CD4-positive, alpha-beta T cell treated with Interleukin-4 for 1 hour (primary cell): ENCODE measurements around the gene CNOT10.
"Not testable (repeated sequence)": the region's sequence is repeated elsewhere in the genome, so short reads cannot be mapped to it uniquely, and the experiment has no call there.

Experiments
- DNase-seq, 2 donors: peaks; one replicate each; pipeline ENCODE4 v3.0.0-alpha.2; 2020 to 2022

Gene CNOT10

DNA sequence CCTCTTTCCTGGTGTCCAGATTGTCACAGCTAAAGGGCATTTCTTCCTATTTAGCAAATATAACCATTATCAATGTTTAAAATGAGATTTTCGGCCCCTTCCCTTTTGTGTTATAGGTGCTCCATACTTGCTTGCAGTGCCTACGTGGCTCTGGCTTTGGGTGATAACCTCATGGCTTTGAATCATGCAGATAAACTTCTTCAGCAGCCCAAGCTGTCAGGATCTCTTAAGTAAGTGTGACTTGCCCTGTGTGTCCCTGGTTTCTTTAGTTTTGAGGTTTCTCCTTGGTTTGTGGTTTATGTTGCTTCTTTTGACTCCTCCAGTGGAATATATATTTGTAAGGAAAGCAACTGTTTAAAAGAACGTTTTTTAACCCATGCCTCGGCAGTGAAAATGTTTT lies 74.4 kb downstream of the CNOT10 start:
- DNase-seq = no peak

GRCh38 chr3:32764481-32764880 lies 79.5 kb downstream of the CNOT10 start:
- no peak for DNase-seq

DNA sequence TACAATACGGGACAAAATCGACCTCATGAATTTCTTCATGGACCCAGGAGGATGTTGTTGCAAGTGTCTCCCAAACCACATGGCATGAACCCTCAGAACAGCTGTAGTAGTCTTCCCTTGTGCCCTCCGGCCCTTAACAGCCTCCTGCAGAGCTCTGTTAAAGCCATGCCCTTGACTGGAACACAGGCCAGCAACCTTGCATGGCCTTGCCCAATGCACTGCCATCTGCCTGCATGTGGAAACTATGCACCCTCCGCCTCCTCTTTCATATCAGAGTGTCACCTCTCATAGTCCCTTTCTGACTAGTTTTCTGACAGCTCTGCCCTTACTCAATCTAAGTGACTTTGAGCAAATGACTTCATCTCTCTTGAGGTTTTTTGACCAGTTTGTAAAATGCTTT lies 93.4 kb downstream of the CNOT10 start:
- DNase-seq = no peak

DNA sequence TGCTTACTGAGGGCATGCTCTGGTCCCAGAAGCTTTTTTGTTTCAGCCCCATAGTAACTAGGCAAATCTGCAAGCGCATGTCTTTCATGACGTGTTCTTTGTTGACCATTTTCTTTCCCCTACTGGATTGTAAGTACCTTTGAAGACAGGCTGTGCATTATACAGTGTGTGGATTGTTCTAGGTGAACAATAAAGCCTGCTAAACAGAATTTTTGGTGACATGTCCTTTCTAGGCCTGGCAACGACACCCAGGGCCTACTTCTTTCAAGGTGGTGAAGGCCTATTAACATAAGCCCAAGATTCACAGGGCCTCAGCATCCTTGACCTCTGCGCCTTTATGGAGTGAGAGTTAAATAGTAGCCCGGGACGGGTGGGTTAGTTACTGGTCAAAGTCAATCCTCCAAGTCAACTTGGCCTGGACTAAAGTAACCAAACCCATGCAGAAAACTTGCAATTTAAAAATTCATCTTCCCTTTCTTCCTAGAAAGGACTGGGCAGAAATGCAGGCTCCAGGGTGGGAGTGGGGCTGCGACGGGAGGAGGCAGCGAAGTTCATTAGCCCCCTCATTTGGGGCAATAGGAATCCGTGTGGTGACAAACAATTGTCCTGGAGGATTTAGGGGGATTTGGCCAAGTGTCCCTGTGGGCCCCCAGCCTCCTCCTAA lies 95.2 kb downstream of the CNOT10 start:
- no peak for DNase-seq

GRCh38 chr3:32780735-32781210 lies 95.8 kb downstream of the CNOT10 start:
- no peak for DNase-seq

GRCh38 chr3:32781211-32781968 lies 96.4 kb downstream of the CNOT10 start:
- peak; percentile 51 to 58 for DNase-seq

- DNase-seq = not testable (repeated sequence)
Observed at GRCh38 chr3:32781969-32782270, 96.9 kb downstream of the CNOT10 start.

- DNase-seq = no peak
Observed at GRCh38 chr3:32782407-32782806, 97.4 kb downstream of the CNOT10 start.

GRCh38 chr3:32791833-32792232 lies 106.8 kb downstream of the CNOT10 start:
- DNase-seq = no peak

- DNase-seq = no peak
Observed at GRCh38 chr3:32794487-32795308, 109.7 kb downstream of the CNOT10 start.

DNA sequence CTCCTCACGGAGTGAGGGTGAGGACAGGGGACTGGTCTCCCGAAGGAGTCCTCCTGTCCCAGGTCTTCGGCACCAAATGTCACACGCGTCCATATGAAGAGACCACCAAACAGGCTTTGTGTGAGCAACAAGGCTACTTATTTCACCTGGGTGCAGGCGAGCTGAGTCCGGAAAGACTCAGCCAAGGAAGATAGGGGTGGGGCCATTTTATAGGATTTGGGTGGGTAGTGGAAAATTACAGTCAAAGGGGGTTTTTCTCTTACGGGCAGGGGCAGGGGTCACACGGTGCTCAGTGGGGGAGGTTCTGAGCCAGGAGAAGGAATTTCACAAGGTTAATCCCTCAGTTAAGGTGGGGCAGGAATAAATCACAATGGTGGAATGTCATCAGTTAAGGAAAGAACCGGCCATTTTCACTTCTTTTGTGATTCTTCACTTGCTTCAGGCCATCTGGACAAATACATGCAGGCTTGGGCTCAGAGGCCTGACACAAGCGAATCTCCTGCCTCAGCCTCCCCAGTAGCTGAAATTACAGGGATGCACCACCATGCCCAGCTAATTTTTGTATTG lies 111.5 kb downstream of the CNOT10 start:
- not testable (repeated sequence) for DNase-seq

GRCh38 chr3:32797776-32798175 lies 112.8 kb downstream of the CNOT10 start:
- no peak for DNase-seq

DNA sequence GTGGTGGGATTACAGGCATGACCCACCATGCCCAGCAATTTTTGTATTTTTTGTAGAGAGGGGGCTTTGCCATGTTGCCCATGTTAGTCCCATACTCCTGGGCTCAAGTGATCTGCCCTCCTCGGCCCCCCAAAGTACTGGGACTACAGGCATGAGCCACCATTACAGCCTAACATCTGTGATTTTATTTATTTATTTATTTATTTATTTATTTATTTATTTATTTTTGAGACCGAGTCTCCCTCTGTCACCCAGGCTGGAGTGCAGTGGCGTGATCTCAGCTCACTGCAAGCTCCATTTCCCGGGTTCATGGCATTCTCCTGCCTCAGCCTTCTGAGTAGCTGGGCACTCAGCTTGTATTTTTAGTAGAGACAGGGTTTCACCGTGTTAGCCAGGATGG lies 116.5 kb downstream of the CNOT10 start:
- DNase-seq = not testable (repeated sequence)

DNA sequence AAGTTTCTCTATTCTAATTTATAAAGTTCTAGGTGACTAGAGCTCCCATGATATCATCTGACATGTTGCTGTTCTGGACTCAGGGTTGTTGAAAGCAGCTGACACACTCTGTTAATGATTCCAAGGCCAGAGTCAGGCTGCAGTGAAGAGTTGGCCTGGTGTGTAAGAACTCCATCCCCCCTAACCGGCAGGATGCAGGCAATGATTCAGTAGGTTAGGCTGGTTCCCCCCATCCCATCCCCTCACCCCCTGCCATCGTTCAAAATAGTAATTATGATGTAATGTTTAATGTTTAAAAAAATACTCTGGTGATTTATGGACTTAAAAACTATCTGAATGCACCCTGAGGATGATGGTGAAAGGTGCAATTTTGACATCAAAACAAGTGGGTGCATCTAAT lies 128.2 kb downstream of the CNOT10 start:
- no peak for DNase-seq

- no peak for DNase-seq
Observed at GRCh38 chr3:32814361-32814760, 129.4 kb downstream of the CNOT10 start.

DNA sequence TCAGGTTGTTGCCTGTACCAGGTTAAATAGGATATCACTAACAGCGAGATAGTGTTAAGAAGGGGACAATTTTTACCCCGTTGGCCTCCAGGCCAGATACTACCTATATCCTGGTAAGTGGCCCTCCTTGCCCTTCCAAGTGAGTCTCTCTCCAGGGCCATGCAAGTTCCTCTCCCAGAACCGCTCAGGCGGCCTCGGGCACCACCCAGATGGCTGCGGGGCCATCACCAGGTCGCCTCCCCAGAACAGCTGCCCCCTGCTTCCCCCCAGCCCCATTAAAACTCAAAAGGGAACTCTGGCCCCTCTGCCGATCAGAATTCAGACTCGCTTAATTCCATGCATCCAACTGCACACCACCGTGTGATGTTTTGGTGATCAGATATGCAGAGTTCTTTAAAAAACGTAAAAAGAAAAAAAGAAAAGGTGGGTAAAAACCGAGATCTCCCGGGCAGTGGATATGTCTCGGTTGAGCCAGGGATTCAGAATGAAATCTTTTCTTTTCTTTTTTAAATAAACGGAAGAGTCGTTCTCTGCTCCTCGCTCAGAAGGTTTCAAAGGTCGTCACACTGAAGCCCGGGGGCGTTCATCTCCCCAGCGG lies 131.0 kb downstream of the CNOT10 start:
- DNase-seq = no peak

GRCh38 chr3:32816439-32817256 lies 131.7 kb downstream of the CNOT10 start:
- DNase-seq = no peak

GRCh38 chr3:32817257-32817557 lies 132.2 kb downstream of the CNOT10 start:
- no peak for DNase-seq

DNA sequence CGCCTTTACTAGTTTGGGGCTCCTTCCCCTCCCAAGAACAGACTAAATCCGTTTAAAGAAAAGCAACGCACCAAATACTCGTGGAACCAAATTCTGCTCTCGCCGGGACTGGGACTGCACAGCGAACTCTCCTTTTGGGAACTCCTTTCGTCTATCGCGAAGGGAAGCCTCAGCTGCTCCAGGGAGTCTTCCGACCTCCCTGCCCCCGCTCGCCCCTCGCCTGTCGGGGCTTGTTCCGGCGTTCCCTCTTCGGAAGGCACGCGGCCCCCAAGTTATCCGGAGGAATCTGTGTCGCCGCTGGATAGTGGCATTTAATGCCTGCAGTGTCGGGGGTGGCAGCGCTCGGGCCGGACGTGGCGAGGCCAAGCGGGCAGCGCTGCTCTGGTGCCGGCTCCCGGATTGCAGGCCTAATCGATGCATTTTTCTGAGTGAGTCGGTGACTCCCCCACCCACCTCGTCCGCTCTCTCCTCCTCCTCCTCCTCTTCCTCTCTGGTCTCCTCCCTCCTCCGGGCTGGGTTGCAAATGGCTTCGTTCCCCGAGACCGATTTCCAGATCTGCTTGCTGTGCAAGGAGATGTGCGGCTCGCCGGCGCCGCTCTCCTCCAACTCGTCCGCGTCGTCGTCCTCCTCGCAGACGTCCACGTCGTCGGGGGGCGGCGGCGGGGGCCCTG lies 132.7 kb downstream of the CNOT10 start, which contains the start of gene TRIM71:
TRIM71 (plus strand) TSS at position 440 of the 671 bp plus-strand sequence; CDS start at position 524, 84 bp downstream.
- no peak for DNase-seq

- DNase-seq = no peak
Observed at GRCh38 chr3:32818229-32818969, 133.4 kb downstream of the CNOT10 start.
